Esophagus squamous epithelium (tissue), 4 donors: ENCODE results near the gene GAB2.

Experiments
- CTCF ChIP-seq, 6 experiments: fragments of 450-650 bp in 4 of 6; fragments of 200-600 bp in 2 of 6; sonication (generic) in 2 of 6; IDR thresholded peaks; one replicate each; pipeline ENCODE4 v1.5.1; 2016 to 2019; ENCODE audit warnings: antibody characterized with exemption in 6 of 6, mild to moderate bottlenecking in 4 of 6, moderate library complexity in 4 of 6
- POLR2A ChIP-seq, 4 donors: fragments of 450-650 bp; IDR thresholded peaks; one replicate each; pipeline ENCODE4 v1.6.1; 2017; ENCODE audit warnings: antibody characterized with exemption in 4 of 4, mild to moderate bottlenecking in 4 of 4, moderate library complexity in 3 of 4

- TF ChIP-seq CTCF (IDR thresholded peaks at IDR 0.05) (no peak), POLR2A (IDR thresholded peaks at IDR 0.05) (no peak)
Measured at GRCh38 chr11:78311702-78312371, 105.8 kb downstream of the GAB2 start.
